Measurements from ENCODE around the gene SPSB2.

GRCh38 chr12:6840330-6840729 lies 32.8 kb downstream of the SPSB2 start:
- TF ChIP-seq CTCF (conservative IDR thresholded peaks at IDR 0.05) = no peak
- TF ChIP-seq ZFX (IDR thresholded peaks at IDR 0.05) = no peak

All from C4-2B (cell line).